GM19468 (cell line): ENCODE results near the gene FETUB.
"Not testable (repeated sequence)": the region's sequence is repeated elsewhere in the genome, so short reads cannot be mapped to it uniquely, and the experiment has no call there.

Experiments used
- ATAC-seq: cut with Tn5 transposase; IDR thresholded peaks from one replicate; pipeline ENCODE4 v1.9.1; 2021; ENCODE audit warnings: mild to moderate bottlenecking, moderate library complexity, moderate number of reproducible peaks; ENCODE audit not compliant: unreplicated experiment; ENCODE audit errors: extremely low read depth

The FETUB gene

DNA sequence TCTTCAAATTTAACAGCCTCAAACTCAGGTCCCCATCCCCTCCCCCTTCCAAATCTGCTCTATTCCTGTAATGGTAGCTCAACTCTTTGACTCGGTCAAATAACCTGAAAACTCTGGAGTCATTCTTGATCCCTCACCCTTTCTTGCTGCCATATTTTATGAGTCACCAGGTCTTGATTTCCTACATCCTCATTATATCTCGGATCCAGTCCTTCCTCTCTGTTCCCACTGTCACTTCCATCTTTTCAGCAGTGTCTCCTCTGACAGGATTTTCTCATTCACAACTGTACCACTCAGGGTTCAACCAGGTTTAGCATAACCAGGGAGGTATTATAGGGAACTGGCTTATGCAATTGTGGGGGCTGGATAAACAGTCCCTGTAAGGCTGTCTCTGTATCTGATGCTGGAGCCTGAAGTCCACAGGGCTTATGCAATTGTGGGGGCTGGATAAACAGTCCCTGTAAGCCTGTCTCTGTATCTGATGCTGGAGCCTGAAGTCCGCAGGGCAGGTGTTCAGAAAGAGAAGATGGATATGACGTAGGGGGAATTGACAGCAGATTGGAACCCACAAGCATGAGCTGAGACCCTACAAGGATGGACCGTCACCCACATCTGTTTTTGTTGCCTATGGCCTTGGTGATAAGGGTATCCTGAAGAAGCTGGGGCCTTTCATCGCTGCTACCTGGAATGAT lies 9.1 kb upstream of the FETUB start:
- no peak for ATAC-seq

DNA sequence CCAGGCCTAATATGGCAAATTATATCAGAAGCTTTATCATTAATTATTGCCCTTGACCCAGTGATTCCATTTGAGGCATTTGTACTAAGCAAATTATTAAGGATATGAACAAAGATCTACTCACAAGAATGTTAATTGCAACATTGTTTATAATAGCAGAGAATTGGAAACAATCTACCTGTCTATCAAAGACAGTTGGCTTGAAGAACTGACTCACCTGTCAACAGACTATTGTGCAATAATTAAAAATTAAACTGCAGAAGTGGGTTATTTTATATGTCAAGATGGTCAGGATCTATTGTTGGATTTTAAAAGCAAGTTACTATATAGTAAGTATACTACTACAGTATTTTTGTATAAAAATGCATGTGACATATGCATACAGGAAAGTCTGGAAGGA lies 6.7 kb upstream of the FETUB start:
- ATAC-seq = no peak

DNA sequence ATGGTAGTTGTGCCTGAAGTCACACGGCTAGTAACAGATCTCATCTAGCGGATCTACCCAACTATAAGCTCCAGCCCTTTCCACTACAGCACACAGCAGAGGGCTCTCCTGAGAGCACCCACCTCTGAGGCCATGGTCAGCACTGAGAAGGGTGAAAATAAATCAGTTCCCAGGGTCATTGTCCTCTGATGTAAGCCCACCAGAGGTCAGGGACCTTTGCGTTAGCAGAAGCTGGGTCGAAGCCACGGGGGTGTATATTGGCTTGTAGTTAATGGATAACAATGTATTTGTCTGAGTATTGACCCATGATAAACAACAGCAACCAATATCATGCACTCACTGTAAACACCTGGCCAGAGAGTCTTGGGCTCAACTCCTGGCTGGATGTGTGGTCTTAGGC lies 6.0 kb upstream of the FETUB start:
- ATAC-seq = not testable (repeated sequence)

DNA sequence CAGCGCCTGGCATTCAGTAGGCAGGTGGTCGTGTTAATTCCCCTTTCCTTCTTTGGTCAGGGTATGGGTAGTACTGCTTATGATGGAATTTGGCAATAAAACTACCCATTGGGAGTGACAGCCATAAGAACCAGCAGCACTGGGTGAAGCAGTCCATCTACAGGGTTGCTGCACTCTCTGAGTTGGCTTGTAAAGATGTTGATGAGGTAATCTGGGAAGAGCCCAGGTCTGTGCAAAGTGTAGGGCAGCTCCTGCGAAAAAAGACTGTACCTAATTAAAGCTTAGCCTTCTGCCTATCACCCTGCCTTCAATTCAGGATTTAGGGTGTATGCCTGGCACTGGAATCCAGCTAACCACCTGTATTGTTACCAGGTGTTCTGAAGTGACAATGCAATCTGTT lies 4.7 kb upstream of the FETUB start:
- ATAC-seq = no peak

DNA sequence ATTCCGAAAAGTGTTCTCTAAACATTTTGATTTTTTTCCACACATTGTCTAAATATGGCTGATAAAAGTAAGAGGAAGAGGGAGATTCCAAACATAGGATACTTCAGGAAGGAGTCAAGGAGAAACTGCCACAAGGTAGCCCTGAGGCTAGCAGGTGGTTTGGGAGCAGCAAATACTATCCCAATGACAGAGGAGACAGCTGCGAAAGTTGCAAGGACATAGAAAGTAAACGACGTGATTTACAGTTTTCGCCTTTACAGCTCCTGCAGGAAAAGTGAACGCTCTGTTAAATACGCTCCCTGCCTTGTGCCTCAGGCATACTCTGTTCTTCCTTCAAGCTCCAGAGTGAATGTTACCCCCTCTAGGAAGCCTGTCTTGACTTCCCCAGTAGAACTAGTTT lies 3.7 kb upstream of the FETUB start:
- ATAC-seq = no peak

DNA sequence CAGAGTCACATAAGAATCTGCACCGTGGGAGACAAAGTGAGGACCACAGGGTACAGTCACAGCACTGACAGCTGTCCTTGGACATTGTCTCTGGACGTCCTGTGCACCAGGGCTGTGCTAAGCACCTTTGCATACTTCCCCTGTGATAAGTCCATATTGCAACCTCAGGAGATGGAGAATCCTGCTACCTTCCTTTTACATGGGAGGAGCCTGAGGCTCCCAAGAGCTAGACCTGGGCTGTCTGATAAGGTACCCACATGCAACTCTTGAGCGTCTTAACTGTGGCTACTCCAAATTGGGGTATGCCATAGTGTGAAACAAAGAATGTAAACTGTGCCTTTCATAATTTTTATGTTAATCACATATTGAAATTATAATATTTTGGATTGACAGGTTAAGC lies 2.5 kb upstream of the FETUB start:
- no peak for ATAC-seq

DNA sequence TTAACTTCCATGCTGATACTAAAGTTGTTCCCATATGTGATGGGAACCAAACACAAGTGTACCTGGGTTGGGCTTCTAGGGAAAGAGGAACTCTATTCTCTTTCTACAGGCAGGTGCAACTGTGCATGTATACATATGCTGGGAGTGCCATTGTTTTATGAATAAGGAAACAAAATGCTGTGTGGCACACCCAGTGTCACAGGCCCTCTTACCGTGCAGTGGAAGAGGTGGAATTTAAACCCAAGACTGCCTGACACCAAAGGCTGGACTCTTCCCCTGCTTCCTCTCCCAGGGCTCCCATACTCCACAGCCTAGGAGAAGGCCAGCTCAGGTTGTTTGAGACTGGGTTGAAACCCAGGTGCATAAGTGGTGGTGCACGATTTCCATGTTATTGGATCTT lies 1.9 kb upstream of the FETUB start:
- no peak for ATAC-seq

DNA sequence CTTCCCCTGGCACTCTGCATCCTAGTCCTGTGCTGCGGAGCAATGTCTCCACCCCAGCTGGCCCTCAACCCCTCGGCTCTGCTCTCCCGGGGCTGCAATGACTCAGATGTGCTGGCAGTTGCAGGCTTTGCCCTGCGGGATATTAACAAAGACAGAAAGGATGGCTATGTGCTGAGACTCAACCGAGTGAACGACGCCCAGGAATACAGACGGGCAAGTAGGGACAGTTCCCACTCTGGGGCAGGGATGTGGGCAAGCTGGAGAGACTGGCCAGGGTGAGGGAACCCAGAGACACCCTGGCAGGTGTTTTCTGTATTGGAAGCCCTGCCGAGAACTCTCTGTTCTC lies 247 bp downstream of the FETUB start:
- ATAC-seq = no peak

DNA sequence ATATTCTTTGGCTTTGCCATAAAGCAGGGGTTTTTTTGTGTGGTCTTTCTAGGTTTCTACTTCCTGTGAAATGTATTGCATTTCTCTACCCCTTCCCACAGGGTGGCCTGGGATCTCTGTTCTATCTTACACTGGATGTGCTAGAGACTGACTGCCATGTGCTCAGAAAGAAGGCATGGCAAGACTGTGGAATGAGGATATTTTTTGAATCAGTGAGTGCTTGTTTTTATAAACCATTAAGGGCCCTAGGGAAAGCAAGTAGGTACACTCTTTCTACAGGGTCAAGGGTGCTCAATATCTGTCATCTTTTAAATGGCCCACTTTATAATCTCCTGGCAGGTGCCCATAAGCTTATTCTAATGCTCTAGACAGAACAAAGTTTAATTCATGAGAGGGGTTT lies 730 bp downstream of the FETUB start:
- ATAC-seq = no peak

DNA sequence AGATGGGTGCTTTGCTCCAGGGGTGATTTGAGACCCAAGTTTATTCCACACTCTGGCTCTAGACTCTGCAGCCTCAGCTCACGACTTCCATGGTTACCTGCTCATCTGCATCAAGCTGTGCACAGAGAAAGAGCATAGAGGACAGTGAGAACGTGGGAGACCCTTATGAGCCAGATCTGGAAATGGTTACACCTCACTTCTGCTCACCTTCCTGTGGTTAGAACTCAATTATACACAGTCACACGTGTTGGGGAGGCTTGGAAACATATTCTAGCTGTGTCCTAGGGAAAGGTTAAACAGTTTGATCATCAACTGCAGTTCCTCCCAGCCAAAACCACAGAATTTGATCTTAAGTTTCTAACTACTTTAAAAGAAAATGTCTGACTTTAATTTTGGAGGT lies 1.8 kb downstream of the FETUB start:
- no peak for ATAC-seq

DNA sequence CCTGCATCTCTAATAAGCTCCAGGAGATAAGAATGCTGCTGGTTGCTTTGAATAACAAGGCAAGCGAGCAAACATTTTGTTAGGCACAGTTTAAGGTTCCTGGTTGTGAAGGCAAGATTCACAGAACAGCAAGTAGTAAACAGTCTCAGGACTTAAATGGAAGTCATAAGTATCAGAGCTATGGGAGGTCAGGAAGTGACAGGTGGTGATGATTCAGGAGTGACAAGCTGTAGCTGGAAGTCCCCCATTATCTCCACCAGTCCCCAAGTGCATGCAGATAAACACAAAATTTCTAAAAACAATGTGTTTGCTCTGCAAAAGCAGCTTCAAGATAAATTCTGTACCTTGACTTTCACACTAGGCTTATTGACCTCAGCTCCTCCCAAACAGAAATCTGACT lies 3.3 kb downstream of the FETUB start:
- ATAC-seq = no peak

DNA sequence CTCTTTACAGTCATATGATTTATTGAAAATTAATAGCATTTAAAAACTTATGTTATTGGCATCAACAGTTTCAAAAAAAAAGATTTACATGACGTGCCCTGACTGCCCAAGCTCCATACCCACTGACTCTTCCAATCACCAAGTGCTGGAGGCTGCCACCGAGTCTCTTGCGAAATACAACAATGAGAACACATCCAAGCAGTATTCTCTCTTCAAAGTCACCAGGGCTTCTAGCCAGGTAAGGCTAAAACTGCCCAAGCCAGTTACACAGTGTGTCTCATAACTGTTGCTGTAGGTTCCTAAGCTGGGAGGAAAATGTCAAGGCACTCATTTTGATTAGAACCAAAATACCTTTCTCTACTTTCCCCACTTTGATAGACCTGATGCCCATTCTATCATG lies 4.5 kb downstream of the FETUB start:
- ATAC-seq = no peak

DNA sequence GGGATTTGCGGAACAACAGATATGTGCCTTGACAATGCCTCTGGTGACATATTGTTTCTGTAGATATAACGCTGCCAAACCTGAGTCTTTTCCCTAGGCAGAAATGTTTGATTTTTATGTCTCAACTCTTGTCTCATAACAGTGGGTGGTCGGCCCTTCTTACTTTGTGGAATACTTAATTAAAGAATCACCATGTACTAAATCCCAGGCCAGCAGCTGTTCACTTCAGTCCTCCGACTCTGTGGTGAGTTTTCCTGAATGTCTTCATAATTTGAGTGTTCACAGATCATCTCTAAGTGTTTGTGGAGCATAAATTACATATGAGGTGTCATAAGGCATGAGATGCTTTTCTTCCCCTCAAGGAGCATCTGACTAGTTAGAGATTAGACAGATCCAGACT lies 5.9 kb downstream of the FETUB start:
- no peak for ATAC-seq

DNA sequence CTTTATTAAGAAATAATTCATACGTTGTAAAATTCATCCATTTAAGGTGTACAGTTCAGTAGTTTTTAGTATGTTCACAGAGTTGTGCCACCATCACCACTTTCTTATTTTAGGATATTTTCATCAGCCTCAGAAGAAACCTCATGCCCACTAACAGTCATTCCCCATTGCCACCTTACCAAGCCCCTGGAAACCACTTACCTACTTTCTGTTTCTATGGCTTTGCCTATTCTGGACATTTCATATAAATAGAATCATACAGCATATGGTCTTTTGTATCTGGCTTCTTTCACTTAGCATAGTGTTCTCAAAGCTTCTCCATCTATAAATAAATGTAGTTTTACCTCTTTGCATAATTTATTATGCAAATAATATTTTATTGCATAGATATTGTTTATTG lies 6.6 kb downstream of the FETUB start:
- no peak for ATAC-seq

DNA sequence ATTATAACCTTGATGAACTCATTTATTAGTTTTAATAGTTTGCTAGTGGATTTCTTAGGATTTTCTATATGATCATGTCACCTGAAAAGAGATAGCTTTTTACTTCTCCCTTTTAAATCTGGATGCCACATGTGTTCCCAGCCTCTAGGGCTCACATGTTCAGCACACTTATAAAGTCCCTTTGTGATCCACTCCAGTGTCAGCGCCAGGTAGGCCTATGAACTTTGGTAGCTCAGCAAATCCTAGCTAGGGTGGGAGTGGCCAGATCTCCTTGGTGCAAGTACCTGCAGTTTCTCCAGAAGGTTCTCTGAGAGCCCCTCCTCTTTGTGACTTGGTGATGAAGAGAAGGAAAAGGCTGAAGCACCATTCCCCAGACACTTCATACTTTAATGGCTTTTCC lies 8.7 kb downstream of the FETUB start:
- no peak for ATAC-seq

DNA sequence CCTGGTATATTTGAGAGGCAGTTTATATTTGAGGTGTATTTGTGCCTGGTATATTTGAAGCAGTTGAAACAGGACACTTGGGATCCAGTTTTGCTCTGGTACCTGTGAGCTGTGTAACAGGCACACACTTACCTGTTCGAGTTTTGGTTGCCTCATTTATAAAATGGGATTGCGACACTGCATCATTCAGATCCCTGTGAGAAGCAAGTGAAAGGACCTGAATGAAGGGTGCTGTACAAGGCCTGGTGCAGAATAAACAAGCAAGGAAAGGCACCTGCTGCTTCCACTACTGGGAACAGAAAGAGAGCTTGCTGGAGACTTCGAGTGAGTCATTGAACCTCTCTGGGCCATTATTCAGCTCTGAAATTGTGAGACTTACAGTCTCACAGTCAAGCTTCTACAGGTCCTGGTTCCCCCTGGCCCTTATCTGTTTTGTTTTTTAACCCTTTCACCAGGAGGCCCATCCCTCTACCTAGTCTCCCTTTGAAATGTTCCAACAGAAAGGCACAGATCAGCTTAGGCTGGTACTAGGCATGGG lies 11.5 kb downstream of the FETUB start:
- no peak for ATAC-seq

DNA sequence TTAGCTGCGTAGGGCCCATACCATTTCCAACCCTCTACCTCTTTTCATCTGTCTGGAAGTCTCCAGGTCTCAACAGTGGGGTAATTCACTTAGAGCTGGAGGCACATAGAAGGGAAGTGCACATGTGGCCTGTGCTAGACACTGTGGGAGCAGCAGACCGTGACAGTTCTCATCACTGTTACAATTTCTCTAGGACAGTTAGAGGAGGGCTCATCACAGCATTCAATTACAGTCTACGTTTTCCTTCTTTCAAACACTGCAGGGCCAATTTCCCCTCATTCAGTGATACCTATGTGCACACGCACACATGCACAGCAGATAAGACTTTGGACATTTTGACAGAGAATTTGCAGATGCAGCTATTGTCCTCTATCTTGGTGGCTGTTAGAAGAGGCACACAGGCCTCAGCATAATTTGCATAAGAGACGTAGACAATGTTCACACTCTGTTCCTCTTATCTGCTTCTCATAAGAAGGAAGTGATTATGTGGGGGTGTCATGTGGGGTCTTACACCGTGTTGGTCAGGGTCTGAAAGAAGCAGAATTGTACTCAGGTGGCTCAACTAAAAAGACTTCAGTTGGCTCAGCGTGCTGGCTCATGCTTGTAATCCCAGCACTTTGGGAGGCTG lies 13.0 kb downstream of the FETUB start:
- ATAC-seq = peak; percentile 43

DNA sequence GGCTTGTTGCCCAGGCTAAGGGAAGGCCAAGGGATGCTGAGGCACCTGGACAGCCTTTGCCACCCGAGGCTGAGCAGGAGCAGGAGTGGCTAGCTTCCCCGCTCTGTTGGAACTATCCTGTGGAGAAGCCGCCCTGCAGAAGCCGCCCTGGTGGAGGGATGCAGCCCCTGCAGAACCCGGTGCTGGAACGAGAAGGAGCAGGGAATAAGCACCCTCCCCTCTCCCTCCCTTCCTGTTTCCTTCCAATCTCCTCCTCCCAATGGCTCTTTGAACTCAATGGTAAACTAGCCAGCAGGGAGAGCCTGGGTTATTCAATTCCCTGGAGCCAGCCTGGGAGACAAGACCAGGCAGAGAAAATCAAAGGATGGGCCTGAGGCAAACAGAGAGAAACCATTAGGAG lies 13.8 kb downstream of the FETUB start:
- no peak for ATAC-seq

DNA sequence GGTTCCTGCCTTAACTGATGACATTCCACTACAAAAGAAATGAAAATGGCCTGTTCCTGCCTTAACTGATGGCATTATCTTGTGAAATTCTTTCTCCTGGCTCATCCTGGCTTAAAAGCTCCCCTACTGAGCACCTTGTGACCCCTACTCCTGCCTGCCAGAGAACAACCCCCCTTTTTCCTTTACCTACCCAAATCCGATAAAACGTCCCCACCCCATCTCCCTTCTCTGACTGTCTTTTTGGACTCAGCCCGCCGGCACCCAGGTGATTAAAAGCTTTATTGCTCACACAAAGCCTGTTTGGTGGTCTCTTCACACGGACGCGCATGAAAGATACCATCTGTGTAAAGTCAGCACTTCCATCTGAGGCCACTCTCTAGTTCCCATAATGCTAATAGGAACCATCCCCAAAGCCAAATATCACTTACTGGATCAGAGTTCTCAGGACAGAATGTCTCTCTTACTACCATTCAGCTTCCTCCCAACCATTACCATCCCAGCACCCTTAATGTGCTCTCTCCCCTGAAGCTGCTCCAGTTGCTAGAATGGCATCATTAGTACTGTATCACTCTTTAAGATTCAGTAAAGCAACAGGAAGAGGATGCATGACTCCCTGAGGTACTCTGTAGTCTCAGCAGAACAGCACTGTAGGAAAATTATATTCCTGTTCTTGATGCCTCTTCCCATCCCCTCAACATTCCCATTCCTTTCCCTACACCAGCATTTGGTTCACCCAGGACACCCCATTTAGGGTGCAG lies 23.3 kb downstream of the FETUB start:
- no peak for ATAC-seq

DNA sequence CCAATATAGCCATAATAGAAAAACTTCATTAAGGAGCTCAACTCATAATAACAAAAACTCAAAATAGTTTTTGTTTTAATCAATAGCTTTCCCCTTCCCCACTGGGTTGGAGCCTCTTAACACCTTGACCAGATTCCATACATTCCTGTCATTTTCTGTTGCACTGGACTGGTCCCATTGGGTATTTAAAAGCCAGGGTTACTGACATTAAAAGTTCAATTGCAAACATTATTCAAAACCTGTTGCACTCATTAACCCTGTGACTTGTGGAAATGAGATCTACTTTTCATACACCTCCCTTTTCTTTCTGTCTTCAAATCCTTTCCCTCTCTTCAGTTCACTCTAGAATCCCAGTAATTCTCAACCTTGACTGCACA lies 23.9 kb downstream of the FETUB start:
- no peak for ATAC-seq

DNA sequence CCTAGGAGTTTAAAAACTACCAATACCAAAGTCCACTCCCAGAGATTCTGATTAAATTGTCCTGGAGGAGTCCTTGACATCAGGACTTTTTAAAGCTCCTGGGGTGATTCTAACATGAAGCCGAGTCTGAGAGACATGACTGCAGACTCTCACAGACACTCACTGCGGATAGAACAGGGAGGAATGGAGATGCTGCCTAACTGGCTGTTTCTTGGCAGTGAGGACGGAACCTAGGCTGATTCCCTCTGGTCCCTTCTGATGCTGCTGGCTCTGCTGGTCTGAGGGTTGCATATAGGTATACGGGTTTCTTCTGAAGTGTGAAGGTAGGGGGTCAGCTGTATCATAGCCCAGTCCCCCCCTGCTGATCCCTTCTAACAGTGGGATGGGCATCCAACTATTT lies 24.3 kb downstream of the FETUB start:
- ATAC-seq = no peak
